ENCODE measurements around the gene MAP2. TPM values are rescaled to one million over a fixed set of nuclear protein-coding genes. Genes with fewer than 3 reads are reported as not detected.

Gene MAP2
- total and polyA plus RNA-seq, 7 experiments from 2014 or later, result 0.38 to 0.89 (median 0.47) TPM; not detected in 3

DNA sequence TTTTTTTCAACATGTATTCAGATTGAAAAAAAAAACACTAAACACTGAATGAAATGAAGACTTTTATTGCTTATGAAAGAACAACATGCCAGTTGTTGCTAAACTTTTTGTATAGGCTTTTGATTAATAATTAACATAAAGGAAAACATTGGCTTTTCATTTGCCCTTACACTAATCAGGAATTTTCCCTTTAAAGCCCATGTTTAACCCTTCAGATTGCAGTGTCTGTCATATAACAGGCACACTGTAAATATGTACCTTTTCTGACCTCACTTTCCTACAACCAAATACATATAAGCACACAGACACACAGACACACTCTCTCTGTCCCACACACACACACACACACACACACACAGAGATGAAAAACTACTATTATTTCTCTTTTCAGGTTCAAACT, 84.4 kb downstream of the MAP2 start:
- Mint-ChIP-seq H3K27me3 (no peaks in the 10 kb centered on the region), H3K4me1 (peaks cover 0 to 6% (median 0%) of the 10 kb centered on the region in 7 donors), H3K9me3 (peaks cover 0 to 2% (median 0%) of the 10 kb centered on the region in 11 donors), H3K36me3 (no peaks in the 10 kb centered on the region), H3K27ac (no peak overlapping the region), H3K4me3 (no peak overlapping the region)
- H3K27me3 ChIP-seq (ENCODE audit: control insufficient read depth in 2 of 2, insufficient read depth in 2 of 2, low read length in 2 of 2), result no peaks in the 10 kb centered on the region
- H3K4me3 ChIP-seq (ENCODE audit: low read length), result no peak overlapping the region
- H3K27ac ChIP-seq (ENCODE audit: low read depth, low read length), result no peak overlapping the region
- intact Hi-C loops (cut with micrococcal nuclease), result no loop called here
- no peaks in the 10 kb centered on the region for H3K4me1 ChIP-seq (ENCODE audit: control insufficient read depth in 2 of 2, insufficient read depth in 2 of 2, low read length in 2 of 2)
- DNase-seq, result no peak
- H3K9me3 ChIP-seq (ENCODE audit: control insufficient read depth in 2 of 3, low read length in 3 of 3), result no peaks in the 10 kb centered on the region
- no peaks in the 10 kb centered on the region for H3K36me3 ChIP-seq (ENCODE audit: control insufficient read depth in 2 of 3, insufficient read depth in 3 of 3, low read length in 3 of 3)
- no peak for ATAC-seq
- CTCF ChIA-PET, result no interaction called here
- POLR2A ChIA-PET, result no interaction called here

DNA sequence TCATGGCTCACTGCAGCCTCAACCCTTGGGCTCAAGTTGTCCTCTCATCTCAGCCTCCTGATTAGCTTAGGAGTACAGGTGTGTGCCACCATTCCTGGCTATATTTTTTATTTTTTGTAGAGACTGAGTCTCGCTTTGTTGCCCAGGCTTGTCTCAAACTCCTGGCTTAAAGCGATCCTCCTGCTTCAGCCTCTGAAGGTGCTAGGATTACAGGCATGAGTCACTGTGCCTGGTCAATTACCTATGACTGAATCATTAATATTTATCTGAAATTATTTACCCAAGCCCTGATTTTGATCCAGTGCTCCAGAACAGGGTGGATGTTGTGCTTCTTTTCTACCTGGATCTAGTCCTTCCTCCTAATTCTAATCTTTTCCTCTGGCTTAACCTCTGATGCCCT, 87.8 kb downstream of the MAP2 start:
- intact Hi-C loops (cut with micrococcal nuclease), result no loop called here
- Mint-ChIP-seq H3K9me3 (no peaks in the 10 kb centered on the region), H3K4me1 (peaks cover 0 to 6% (median 0%) of the 10 kb centered on the region in 7 donors), H3K27me3 (no peaks in the 10 kb centered on the region), H3K36me3 (no peaks in the 10 kb centered on the region), H3K27ac (no peak overlapping the region), H3K4me3 (no peak overlapping the region)
- no peaks in the 10 kb centered on the region for H3K36me3 ChIP-seq (ENCODE audit: control insufficient read depth in 2 of 3, insufficient read depth in 3 of 3, low read length in 3 of 3)
- POLR2A ChIA-PET, result no interaction called here
- H3K27me3 ChIP-seq (ENCODE audit: control insufficient read depth in 2 of 2, insufficient read depth in 2 of 2, low read length in 2 of 2), result no peaks in the 10 kb centered on the region
- CTCF ChIA-PET, result no interaction called here
- ATAC-seq, result no peak
- H3K27ac ChIP-seq (ENCODE audit: low read depth, low read length), result no peak overlapping the region
- no peaks in the 10 kb centered on the region for H3K4me1 ChIP-seq (ENCODE audit: control insufficient read depth in 2 of 2, insufficient read depth in 2 of 2, low read length in 2 of 2)
- no peak for DNase-seq
- no peak overlapping the region for H3K4me3 ChIP-seq (ENCODE audit: low read length)
- no peaks in the 10 kb centered on the region for H3K9me3 ChIP-seq (ENCODE audit: control insufficient read depth in 2 of 3, low read length in 3 of 3)

DNA sequence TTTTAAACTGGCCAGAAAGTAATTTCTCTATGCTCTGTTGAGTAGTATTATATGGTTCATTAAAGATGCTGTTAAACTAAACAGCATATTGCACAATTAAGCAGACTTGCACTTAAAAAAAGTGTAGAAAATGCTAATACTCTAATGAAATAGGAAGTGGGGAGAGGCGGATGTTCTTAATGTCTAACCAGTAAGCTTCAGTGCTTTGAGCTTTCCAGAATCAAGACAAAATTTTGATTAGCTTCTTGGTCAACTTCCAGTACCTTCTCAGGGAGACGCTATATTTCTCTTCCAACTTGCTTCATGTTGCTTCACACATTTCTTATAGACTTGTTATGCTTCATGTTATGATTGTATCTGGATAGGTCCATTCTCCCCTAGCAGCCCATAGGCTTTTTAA, 89.1 kb downstream of the MAP2 start:
- Histone ChIP-seq H3K9me3 (ENCODE audit: control insufficient read depth in 2 of 3, low read length in 3 of 3) (no peaks in the 10 kb centered on the region), H3K4me3 (ENCODE audit: low read length) (no peak overlapping the region), H3K4me1 (ENCODE audit: control insufficient read depth in 2 of 2, insufficient read depth in 2 of 2, low read length in 2 of 2) (no peaks in the 10 kb centered on the region), H3K27me3 (ENCODE audit: control insufficient read depth in 2 of 2, insufficient read depth in 2 of 2, low read length in 2 of 2) (no peaks in the 10 kb centered on the region), H3K27ac (ENCODE audit: low read depth, low read length) (no peak overlapping the region), H3K36me3 (ENCODE audit: control insufficient read depth in 2 of 3, insufficient read depth in 3 of 3, low read length in 3 of 3) (no peaks in the 10 kb centered on the region)
- no peaks in the 10 kb centered on the region for H3K9me3 Mint-ChIP-seq
- ATAC-seq (no peak), DNase-seq (no peak)
- ChIA-PET POLR2A (no interaction called here), CTCF (no interaction called here)
- peaks cover 0 to 6% (median 0%) of the 10 kb centered on the region in 7 donors for H3K4me1 Mint-ChIP-seq
- H3K36me3 Mint-ChIP-seq, result no peaks in the 10 kb centered on the region
- intact Hi-C loops (cut with micrococcal nuclease), result no loop called here
- H3K4me3 Mint-ChIP-seq, result no peak overlapping the region
- H3K27me3 Mint-ChIP-seq, result no peaks in the 10 kb centered on the region
- H3K27ac Mint-ChIP-seq, result no peak overlapping the region

DNA sequence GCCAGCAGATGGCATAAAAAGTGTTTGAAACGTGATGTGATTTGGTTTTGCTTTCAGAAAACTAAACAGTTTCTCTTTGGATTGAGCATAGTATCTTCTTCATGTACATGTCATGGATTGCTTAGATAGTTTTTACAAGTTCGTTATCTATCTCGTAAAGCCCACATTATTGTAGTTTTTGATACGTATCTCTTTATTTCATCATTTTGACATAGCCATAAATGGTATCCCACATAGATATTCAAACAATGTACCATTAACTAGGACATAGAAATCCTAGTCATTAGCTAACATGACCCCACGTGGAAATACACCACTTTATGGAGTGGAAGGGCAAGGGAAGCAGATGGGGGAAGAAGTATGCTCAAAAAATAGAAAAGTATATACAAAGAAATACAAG, 93.6 kb downstream of the MAP2 start:
- H3K27ac ChIP-seq (ENCODE audit: low read depth, low read length), result no peak overlapping the region
- no peak overlapping the region for H3K4me3 Mint-ChIP-seq
- no peaks in the 10 kb centered on the region for H3K27me3 ChIP-seq (ENCODE audit: control insufficient read depth in 2 of 2, insufficient read depth in 2 of 2, low read length in 2 of 2)
- no peaks in the 10 kb centered on the region for H3K36me3 Mint-ChIP-seq
- H3K4me1 Mint-ChIP-seq, result peaks cover 0 to 6% (median 0%) of the 10 kb centered on the region in 7 donors
- ChIA-PET CTCF (no interaction called here), POLR2A (no interaction called here)
- no peaks in the 10 kb centered on the region for H3K36me3 ChIP-seq (ENCODE audit: control insufficient read depth in 2 of 3, insufficient read depth in 3 of 3, low read length in 3 of 3)
- no peak overlapping the region for H3K27ac Mint-ChIP-seq
- ATAC-seq (no peak), DNase-seq (no peak)
- H3K4me3 ChIP-seq (ENCODE audit: low read length), result no peak overlapping the region
- intact Hi-C loops (cut with micrococcal nuclease), result no loop called here
- H3K27me3 Mint-ChIP-seq, result no peaks in the 10 kb centered on the region
- no peaks in the 10 kb centered on the region for H3K9me3 ChIP-seq (ENCODE audit: control insufficient read depth in 2 of 3, low read length in 3 of 3)
- H3K9me3 Mint-ChIP-seq, result no peaks in the 10 kb centered on the region
- no peaks in the 10 kb centered on the region for H3K4me1 ChIP-seq (ENCODE audit: control insufficient read depth in 2 of 2, insufficient read depth in 2 of 2, low read length in 2 of 2)

DNA sequence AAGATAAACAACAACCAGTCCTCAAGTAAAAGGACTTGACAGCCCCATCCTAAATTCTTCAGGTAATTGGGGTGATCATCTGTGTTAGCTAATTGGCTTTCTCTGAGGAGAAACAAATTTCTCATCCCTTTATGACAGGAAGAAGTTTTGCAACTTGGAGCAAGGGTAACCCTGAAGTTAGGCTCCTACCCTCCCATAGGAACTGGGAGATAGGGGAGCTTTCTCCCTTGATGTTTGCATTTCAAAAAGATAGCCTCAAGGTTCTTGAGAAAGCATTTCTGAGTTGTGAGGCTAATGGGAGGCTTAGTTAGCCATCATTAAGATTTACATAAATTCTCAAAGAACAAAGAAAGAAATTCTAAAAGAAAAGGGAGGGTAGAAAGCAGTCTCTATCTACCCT, 95.4 kb downstream of the MAP2 start:
- CTCF ChIA-PET, result no interaction called here
- H3K27me3 ChIP-seq (ENCODE audit: control insufficient read depth in 2 of 2, insufficient read depth in 2 of 2, low read length in 2 of 2), result no peaks in the 10 kb centered on the region
- H3K9me3 ChIP-seq (ENCODE audit: control insufficient read depth in 2 of 3, low read length in 3 of 3), result no peaks in the 10 kb centered on the region
- H3K4me1 Mint-ChIP-seq, result no peaks in the 10 kb centered on the region
- H3K36me3 ChIP-seq (ENCODE audit: control insufficient read depth in 2 of 3, insufficient read depth in 3 of 3, low read length in 3 of 3), result no peaks in the 10 kb centered on the region
- no peak overlapping the region for H3K27ac ChIP-seq (ENCODE audit: low read depth, low read length)
- H3K9me3 Mint-ChIP-seq, result no peaks in the 10 kb centered on the region
- DNase-seq, result no peak
- no peaks in the 10 kb centered on the region for H3K36me3 Mint-ChIP-seq
- POLR2A ChIA-PET, result no interaction called here
- H3K27me3 Mint-ChIP-seq, result no peaks in the 10 kb centered on the region
- no peak overlapping the region for H3K4me3 ChIP-seq (ENCODE audit: low read length)
- intact Hi-C loops (cut with micrococcal nuclease), result no loop called here
- ATAC-seq, result no peak
- H3K4me1 ChIP-seq (ENCODE audit: control insufficient read depth in 2 of 2, insufficient read depth in 2 of 2, low read length in 2 of 2), result no peaks in the 10 kb centered on the region
- no peak overlapping the region for H3K4me3 Mint-ChIP-seq
- no peak overlapping the region for H3K27ac Mint-ChIP-seq

GRCh38 chr2:209519906-209520305, 96.1 kb downstream of the MAP2 start:
- ATAC-seq (no peak), DNase-seq (no peak)
- POLR2A ChIA-PET, result no interaction called here
- Mint-ChIP-seq H3K9me3 (no peaks in the 10 kb centered on the region), H3K4me3 (no peak overlapping the region), H3K4me1 (no peaks in the 10 kb centered on the region), H3K27me3 (no peaks in the 10 kb centered on the region), H3K27ac (no peak overlapping the region), H3K36me3 (no peaks in the 10 kb centered on the region)
- Histone ChIP-seq H3K4me1 (ENCODE audit: control insufficient read depth in 2 of 2, insufficient read depth in 2 of 2, low read length in 2 of 2) (no peaks in the 10 kb centered on the region), H3K36me3 (ENCODE audit: control insufficient read depth in 2 of 3, insufficient read depth in 3 of 3, low read length in 3 of 3) (no peaks in the 10 kb centered on the region), H3K27ac (ENCODE audit: low read depth, low read length) (no peak overlapping the region), H3K27me3 (ENCODE audit: control insufficient read depth in 2 of 2, insufficient read depth in 2 of 2, low read length in 2 of 2) (no peaks in the 10 kb centered on the region), H3K4me3 (ENCODE audit: low read length) (no peak overlapping the region), H3K9me3 (ENCODE audit: control insufficient read depth in 2 of 3, low read length in 3 of 3) (no peaks in the 10 kb centered on the region)
- CTCF ChIA-PET, result no interaction called here
- intact Hi-C loops (cut with micrococcal nuclease), result no loop called here

- Histone ChIP-seq H3K4me3 (ENCODE audit: low read length) (no peak overlapping the region), H3K4me1 (ENCODE audit: control insufficient read depth in 2 of 2, insufficient read depth in 2 of 2, low read length in 2 of 2) (no peaks in the 10 kb centered on the region), H3K27ac (ENCODE audit: low read depth, low read length) (no peak overlapping the region), H3K36me3 (ENCODE audit: control insufficient read depth in 2 of 3, insufficient read depth in 3 of 3, low read length in 3 of 3) (no peaks in the 10 kb centered on the region), H3K9me3 (ENCODE audit: control insufficient read depth in 2 of 3, low read length in 3 of 3) (no peaks in the 10 kb centered on the region), H3K27me3 (ENCODE audit: control insufficient read depth in 2 of 2, insufficient read depth in 2 of 2, low read length in 2 of 2) (no peaks in the 10 kb centered on the region)
- Mint-ChIP-seq H3K27me3 (no peaks in the 10 kb centered on the region), H3K9me3 (no peaks in the 10 kb centered on the region), H3K4me1 (peaks cover 10 to 31% (median 21%) of the 10 kb centered on the region in 7 donors), H3K4me3 (no peak overlapping the region), H3K36me3 (no peaks in the 10 kb centered on the region), H3K27ac (no peak overlapping the region)
- CTCF ChIA-PET, result no interaction called here
- ATAC-seq (no peak), DNase-seq (no peak)
- POLR2A ChIA-PET, result no interaction called here
- intact Hi-C loops (cut with micrococcal nuclease), result no loop called here
Observed at GRCh38 chr2:209523041-209523740, 99.3 kb downstream of the MAP2 start.
